HG03280 (cell line): ENCODE data around the gene KLHL21.

Experiments used
- ATAC-seq: cut with Tn5 transposase; IDR thresholded peaks from one replicate; pipeline ENCODE4 v1.9.1; 2021; ENCODE audit warnings: mild to moderate bottlenecking, moderate library complexity; ENCODE audit not compliant: unreplicated experiment

KLHL21 gene

DNA sequence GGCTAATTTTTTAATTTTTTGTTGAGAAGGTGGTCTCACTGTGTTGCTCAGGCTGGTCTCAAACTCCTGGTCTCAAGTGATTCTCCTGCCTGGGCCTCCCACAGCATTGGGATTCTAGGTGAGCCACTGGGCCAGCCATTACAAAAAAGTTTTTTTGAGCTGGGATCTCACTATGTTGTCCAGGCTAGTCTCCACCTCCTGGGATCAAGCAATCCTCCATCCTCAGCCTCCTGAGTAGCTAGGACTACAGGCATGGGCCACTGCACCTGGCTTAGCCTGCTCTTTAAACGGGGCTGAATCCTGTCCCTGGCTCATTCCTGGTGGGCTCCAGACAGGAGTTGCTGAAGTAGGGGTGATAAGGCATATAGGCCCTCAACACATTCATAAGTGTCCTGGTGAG is 45.1 kb downstream of the KLHL21 start:
- no peak for ATAC-seq

DNA sequence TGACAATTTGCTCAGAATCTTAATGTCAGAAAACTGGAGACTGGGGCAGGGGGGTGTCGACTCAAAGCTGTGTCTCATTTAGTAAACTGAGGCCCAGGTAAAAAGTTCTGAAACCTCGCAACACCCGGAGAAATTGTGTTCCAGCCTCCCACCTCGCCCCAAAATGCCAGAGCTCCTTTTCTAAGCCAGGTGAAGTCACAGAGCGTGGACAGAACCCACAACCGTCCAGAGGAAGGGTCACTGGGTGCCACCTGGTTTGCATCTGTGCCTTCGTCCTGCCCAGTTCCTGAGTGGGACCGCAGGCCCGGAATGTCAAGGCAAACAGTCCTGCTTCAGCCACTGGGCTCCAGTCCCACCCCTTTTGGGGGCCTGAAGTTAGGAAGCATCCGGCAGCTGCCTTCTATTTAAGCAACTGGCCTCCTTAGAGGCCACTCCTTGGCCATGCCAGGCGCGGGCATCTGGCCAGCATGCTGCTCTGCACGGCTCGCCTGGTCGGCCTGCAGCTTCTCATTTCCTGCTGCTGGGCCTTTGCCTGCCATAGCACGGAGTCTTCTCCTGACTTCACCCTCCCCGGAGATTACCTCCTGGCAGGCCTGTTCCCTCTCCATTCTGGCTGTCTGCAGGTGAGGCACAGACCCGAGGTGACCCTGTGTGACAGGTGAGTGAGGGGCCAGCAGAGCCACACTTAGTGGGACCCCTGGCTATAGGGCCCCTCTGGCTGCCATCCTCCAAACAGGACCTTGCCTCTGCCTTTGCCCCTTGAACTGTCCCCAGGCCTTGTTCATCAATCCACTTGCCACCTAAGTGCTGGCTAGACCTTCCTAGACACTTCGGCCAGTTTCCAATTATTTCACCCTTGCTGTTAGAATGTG is 47.5 kb downstream of the KLHL21 start, which contains the start of gene TAS1R1:
TSS of gene TAS1R1 (plus strand) at position 401 of the 872 bp plus-strand sequence. CDS start at position 468, 67 bp downstream.
- no peak for ATAC-seq

DNA sequence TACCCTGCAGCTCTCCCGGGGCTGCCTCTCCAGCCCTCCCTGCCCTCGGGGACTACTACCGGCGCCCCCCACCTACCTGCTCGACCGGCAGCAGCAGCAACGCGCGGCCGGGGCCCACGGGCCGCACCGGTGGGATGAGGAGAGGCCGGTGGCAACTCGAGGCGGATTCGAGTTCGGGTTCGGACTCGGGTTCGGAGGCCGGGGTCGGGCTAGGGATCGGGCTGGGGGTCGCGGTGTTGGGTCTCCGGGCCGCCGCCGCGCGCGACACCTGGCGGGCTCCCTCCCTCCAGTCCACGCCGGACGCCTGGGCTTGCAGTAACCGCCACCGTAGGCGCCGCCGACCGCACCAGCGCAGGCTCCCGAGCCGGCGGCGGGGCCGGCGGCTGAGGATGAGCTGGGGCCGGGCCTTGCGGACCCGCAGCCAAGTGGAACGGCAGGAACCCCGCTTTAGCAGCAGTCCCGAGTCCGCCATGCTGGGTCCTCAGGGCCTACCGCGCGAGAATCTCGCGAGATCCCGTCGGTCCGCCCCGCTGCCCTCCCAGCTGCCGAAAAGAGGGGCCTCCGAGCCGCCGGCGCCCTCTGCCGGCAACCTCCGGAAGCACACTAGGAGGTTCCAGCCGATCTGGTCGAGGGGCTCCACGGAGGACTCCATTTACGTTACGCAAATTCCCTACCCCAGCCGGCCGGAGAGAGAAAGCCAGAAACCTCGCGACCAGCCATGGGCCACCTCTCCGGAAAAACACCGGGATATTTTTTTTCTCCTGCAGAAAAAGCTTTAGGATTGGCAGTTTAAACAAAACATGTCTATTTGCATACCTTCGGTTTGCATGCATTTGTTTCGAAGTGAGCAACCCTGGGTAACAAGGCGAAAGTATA is 48.4 kb downstream of the KLHL21 start, which contains the start of gene NOL9:
TSS of gene NOL9 (minus strand) at position 483 of the 876 bp plus-strand sequence. CDS start at position 472, 11 bp downstream.
- ATAC-seq = peak; percentile 92

DNA sequence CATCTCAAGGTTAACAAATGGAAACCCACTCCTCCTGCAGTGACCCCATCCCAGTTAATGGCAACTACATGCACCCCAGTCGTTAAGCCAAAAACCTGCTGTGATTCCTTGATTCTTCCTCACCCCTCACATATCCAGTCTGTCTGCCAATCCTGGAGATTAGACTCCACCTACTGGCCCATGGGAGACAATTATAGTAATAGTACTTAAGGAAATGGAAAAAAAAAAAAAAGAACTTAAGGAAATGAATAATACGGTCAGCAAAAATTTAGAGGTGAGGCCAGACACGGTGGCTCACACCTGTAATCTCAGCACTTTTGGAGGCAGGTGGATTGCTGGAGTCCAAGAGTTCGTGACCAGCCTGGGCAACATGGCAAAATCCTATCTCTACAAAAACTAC is 55.4 kb downstream of the KLHL21 start:
- no peak for ATAC-seq

DNA sequence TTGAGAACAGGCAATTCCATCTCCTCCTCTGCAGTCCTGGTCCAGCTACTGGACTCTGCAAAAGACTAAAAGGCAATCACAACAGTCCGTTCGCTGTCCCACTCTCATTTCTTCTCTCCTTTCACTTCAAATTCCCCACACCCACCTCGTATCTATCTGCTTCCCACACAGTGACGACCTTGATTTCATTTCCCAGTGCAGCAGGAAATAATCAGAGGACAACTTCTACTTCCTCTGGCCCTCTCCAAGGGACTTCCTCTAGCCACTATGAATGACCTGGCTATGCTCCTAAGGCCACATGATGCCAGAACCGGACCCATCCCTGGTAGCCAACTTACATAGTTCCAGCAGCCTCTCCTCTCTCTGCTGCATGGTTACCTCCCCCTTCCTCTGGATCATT is 56.3 kb downstream of the KLHL21 start:
- ATAC-seq = no peak

DNA sequence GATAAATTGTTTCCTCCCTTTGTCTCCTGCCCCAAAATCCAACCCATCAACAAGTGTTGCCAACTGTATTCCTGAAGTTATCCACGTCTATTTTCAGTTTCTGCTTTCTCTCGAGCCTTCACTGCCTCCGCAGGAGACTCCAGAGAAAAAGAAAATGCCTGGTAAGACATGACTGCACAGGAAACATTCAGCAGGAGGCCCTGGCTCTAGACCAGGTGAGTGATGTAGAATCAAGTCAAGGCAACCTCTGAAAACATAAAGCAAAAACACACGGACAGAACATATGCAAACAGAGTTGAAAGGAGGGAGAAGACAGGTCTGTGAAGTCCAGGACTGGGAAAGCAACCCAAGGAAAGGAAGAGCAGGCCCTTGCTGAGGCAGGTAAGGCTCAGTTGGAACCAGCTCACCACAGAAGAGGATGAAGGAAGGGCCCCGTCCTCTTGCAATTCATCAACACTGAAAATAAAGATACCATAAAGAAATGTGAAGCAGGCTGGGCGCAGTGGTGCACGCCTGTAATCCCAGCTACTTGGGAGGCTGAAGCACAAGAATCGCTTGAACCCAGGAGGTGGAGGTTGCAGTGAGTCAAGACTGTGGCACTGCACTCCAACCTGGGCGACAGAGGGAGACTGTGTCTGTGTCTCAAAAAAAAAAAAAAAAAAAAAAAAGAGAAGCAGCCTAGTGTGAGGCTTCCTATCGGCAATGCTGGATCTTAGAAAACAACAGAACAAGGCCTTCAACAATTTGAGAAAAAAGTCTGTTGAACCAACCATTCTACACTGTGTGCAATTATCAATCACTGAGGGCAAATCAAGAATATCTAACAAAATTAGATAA is 57.2 kb downstream of the KLHL21 start:
- no peak for ATAC-seq

DNA sequence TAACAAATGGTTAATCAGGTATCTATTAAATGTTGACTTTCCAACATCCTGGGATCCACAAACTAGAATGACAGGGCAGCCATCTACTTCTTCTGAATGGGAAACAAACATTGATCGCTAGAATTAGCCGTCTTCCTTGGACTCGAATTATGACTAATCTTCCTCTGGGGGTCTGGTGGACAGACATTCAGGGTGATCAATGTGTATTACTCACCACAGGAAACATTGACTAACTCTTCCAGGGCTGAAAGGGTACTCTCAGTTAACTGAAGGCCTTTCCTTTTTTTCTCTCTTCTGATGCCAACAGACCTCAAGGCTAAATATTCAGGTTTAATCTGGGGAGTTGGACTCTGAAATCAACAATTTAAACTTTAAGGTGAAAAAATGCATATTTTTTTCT is 57.8 kb downstream of the KLHL21 start:
- no peak for ATAC-seq
